ENCODE data around the gene TNIK. TPM values are rescaled to one million over a fixed set of nuclear protein-coding genes. Genes with fewer than 3 reads are reported as not detected.

Gene TNIK
- total and polyA plus RNA-seq, 2 experiments from 2014 or later = 14.6 to 34.3 TPM

- TF ChIP-seq ZNF462 (CRISPR knock-in tag; IDR thresholded peaks at IDR 0.05) = no peak
Measured at GRCh38 chr3:171133796-171134569, 326.2 kb downstream of the TNIK start (continued).

- H3K9me3 Mint-ChIP-seq = no peaks in the 10 kb centered on the region
- H3K36me3 Mint-ChIP-seq (ENCODE audit: low read depth) = peaks cover 22% of the 10 kb centered on the region
- H3K27me3 ChIP-seq (ENCODE audit: insufficient read depth) = no peaks in the 10 kb centered on the region
- TF ChIP-seq POLR2AphosphoS5 (IDR thresholded peaks at IDR 0.05; ENCODE audit: low read depth) = no peak
- no peak for TF ChIP-seq ZNF331 (CRISPR knock-in tag; IDR thresholded peaks at IDR 0.05; ENCODE audit: low read depth)
- no peak for TF ChIP-seq CREB1 (CRISPR knock-in tag; IDR thresholded peaks at IDR 0.05; ENCODE audit: low read depth)
- TF ChIP-seq ETS1 (IDR thresholded peaks at IDR 0.05) = no peak
- TF ChIP-seq NANOG (IDR thresholded peaks at IDR 0.05; ENCODE audit: borderline replicate concordance) = no peak
- no peak for TF ChIP-seq REST (IDR thresholded peaks at IDR 0.05; ENCODE audit: unreplicated experiment)
- H2AFZ ChIP-seq = no peak overlapping the region
- DNase-seq (ENCODE audit: low spot score) = no peak
- no peaks in the 10 kb centered on the region for H3K36me3 ChIP-seq (ENCODE audit: insufficient read depth)
- peaks cover 2% of the 10 kb centered on the region for H3K27me3 Mint-ChIP-seq (ENCODE audit: insufficient read depth, low read depth, poor library complexity)
- no peaks in the 10 kb centered on the region for H3K79me2 ChIP-seq (replicated peaks; ENCODE audit: insufficient read depth)
- H3K4me2 ChIP-seq = no peak overlapping the region
- no peaks in the 10 kb centered on the region for H3K9me2 ChIP-seq (ENCODE audit: insufficient read depth)
- peaks cover 2% of the 10 kb centered on the region for H3K4me1 Mint-ChIP-seq
- H3K4me1 ChIP-seq (ENCODE audit: insufficient read depth) = no peaks in the 10 kb centered on the region
- H3K4me3 ChIP-seq = no peak overlapping the region
- no peaks in the 10 kb centered on the region for H4K20me1 ChIP-seq (replicated peaks; ENCODE audit: insufficient read depth)
- no peak overlapping the region for H3K27ac Mint-ChIP-seq
- no peak overlapping the region for H3K4me3 Mint-ChIP-seq
- H3K27ac ChIP-seq (ENCODE audit: low read depth) = no peak overlapping the region
- H3F3A ChIP-seq (replicated peaks; ENCODE audit: low read depth) = no peaks in the 10 kb centered on the region
- no peak for ATAC-seq
Measured at GRCh38 chr3:171133337-171133736, 326.9 kb downstream of the TNIK start.
